ENCODE data around the gene TMEM256.
"Not testable (repeated sequence)": the region's sequence is repeated elsewhere in the genome, so short reads cannot be mapped to it uniquely, and the experiment has no call there.

The TMEM256 gene

GRCh38 chr17:7380855-7381683 is 22.8 kb downstream of the TMEM256 start, which contains the start of gene TNK1:
Gene TNK1, plus strand, starts transcription at chr17:7381089. Its CDS starts 1,838 bp downstream, at chr17:7382927.
- DNase-seq: no peak

- DNase-seq: no peak
Observed at GRCh38 chr17:7380321-7380720, 23.6 kb downstream of the TMEM256 start.

DNA sequence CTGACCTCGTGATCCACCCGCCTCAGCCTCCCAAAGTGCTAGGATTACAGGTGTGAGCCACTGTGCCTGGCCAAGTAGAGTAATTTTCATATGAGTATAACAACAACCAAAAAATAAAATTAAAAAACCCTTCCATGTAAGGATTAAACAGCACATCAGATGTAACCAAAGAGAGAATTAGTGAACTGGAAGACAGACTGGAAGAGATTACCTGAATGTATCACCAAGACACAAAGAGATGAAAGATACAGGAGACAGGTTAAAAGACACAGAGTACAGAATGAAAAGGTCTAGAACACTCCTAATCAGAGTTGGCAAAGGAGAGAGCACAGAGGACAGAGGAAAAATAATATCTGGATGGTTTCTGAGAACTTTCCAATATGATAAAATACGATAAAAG is 24.8 kb downstream of the TMEM256 start:
- no peak for DNase-seq

DNA sequence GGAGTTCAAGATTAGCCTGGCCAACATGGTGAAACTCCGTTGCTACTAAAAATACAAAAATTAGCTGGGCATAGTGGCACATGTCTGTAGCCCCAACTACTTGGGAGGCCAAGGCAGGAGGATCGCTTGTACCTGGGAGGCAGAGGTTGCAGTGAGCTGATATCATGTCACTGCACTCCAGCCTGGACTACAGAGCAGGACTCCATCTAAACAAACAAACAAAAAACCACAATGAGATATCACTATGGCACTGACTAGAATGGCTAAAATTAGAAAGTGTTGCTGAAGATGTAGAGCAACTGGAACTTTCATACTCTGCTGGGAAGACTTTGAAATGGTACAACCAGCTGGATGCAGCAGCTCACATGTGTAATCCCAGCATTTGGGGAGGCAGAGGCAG is 29.5 kb downstream of the TMEM256 start:
- DNase-seq: no peak

DNA sequence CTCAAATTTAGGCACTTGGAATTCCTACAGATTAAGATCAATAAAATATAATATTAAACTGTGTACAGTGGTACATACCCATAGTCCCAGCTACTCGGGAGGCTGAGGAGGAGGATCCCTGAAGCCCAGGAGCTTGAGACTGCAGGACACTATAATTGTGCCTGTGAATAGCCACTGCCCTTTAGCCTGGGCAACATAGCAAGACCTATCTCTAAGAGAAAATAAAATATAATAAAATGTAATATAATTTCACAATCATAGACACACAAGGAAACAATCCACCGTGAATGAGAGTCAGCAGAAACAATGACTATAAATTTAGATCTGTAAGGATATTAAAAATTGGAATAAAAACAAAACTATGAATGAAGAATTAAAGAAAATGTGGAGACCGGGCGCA is 33.0 kb downstream of the TMEM256 start:
- no peak for DNase-seq

- no peak for DNase-seq
Observed at GRCh38 chr17:7369825-7370224, 34.1 kb downstream of the TMEM256 start.

DNA sequence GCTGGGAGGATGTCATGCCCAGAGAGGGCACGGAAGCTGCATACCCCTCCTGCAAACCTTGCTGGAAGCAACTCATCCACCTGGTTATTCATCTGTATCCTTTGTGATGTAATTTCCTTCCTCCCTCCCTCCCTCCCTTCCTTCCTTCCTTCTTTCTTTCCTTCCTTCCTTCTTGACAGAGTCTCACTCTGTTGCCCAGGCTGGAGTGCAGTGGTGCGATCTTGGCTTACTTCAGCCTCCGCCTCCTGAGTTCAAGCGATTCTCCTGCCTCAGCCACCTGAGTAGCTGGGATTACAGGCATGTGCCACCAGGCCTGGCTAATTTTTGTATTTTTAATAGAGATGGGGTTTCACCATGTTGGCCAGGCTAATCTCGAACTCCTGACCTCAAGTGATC is 35.3 kb downstream of the TMEM256 start:
- DNase-seq: not testable (repeated sequence)

DNA sequence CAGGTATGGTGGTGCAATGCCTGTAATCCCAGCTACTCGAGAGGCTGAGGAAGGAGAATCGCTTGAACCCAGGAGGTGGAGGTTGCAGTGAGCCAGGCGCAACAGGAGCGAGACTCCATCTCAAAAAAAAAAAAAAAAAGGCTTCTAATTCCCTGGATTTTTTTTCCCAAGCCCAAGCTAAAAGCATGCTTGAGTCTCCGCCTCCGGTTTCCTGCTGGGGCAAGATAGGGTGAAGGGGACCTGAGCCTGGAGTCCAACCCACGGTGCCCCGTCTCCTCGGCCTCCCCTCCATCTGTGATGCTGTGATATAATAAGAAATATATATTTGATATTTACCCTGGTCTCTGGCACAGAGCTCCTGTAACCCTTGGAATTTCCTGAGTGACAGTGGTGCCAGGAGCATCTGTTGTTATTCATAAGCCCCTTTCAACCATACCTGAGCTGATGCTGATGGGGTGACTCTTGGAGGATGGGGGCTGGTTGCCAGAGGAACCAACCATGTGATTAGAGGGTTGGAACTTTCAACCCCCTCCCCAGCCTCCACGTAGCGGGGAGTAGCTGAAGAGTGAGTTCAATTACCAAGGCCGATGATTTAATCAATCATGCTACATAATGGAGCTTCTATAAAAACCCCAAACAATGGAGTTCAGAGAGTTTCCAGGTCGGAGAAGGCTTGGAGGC is 35.8 kb downstream of the TMEM256 start:
- DNase-seq: no peak

DNA sequence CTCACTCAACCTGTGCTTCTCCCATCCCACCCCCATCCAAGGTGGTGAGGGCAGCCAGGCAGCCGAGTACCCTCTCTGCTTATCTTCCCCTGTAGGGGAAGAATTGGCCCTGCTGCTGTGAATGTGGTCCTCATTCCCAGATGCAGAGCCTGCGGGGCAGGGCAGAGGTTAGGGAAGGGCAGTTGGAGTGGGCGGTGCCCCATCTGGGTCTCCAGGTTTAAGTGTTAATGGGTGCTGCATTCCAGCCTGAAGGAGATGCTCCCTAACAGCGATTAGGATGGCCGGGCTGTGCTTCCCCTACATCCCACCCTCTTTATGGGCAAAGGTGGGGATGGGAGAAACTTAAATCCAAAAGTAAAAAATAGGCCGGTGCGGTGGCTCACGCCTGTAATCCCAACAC is 36.8 kb downstream of the TMEM256 start:
- no peak for DNase-seq

DNA sequence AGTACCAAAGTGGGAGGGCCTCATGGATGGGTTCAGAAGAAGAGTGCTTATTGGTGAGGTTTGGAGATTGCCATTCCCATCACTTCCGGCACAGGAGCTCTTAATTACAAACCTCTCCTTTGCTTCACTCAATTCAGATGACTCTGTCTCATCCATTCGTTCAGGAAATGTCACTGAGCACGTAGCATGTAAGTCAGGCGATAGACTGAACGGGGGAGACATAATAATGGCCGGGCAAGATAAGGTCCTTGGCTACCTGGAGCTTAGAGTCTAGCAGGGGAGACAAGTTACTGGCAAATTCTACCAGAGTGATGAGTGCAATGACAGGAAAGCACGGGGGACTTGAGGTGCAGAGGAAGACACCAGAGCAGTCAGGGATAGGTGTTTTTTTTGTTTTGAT is 37.9 kb downstream of the TMEM256 start:
- DNase-seq: not testable (repeated sequence)

DNA sequence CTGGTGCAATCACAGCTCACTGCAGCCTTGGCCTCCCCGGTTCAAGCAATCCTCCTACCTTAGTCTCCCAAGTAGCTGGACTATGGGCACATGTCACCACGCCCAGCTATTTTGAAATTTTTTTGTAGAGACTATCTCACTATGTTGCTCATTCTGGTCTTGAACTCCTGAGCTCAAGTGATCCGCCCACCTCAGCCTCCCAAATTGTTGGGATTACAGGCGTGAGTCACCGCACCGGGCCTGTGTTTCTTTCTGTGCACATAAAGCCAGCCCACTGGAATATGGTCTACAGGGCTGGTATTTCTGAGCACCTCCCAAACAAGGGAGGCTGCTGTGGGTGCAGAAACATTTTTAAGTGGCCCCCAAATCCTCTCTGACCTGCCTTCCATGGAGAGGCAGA is 40.6 kb downstream of the TMEM256 start:
- no peak for DNase-seq

DNA sequence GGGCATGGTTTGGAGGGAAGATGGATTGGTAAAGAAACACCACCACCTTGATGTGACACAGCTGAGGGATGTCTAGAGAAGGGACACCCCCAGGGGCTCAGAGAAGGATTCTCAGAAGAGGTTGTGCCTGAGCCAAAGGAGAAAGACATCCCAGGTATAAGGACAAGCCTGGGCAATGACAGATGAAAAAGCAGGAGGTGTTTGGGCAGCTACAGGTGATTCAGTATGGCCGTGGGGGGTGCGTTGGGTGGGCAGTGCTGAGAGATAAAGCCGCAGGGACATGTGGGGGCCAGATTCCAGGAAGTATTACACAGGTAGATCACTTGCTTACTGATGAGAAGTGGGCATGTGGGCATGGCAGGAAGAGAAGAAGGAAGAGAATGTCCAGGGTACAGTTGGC is 42.0 kb downstream of the TMEM256 start:
- no peak for DNase-seq

GRCh38 chr17:7357381-7357780 is 46.5 kb downstream of the TMEM256 start:
- DNase-seq: no peak

GRCh38 chr17:7356756-7357155 is 47.1 kb downstream of the TMEM256 start:
- DNase-seq: no peak

GRCh38 chr17:7356072-7356549 is 47.8 kb downstream of the TMEM256 start:
- peak; percentile 80 for DNase-seq

GRCh38 chr17:7355573-7355972 is 48.3 kb downstream of the TMEM256 start:
- no peak for DNase-seq

- peak; percentile 80 for DNase-seq
Observed at GRCh38 chr17:7355053-7355452, 48.8 kb downstream of the TMEM256 start, which contains the start of gene TMEM95. Gene TMEM95, plus strand, starts transcription at chr17:7355156. Its CDS starts 49 bp downstream, at chr17:7355205.

DNA sequence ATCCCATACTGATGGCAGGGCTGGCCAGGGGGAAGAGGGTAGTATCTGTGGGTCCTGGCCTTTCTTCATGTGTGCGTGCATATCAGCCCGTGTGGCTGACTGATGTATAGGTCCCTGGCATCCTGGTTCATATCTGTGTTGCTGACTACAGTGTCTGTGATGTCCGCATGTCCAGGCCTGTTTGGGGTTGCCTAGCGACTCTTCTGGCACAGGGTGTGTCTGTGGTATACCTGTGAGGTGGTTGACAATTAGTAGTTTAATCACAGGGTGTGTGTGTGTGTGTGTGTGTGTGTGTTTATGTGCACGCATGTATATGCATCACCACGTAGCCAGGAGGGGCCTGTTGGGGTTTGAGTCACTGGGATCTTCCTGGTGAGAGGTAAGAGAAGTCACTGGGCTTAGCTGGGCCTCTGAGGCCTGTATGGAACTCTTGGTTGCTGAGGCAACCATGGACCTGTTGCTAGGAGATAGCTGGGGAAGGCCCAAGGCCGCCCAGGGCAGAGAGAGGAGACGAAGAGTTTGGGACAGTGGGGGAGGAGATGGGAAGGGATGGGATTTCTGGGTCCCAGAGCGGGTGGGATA is 49.5 kb downstream of the TMEM256 start:
- peak; percentile 28 for DNase-seq

Data from hematopoietic multipotent progenitor cell treated with erythropoietin and hydrocortisone succinate and interleukin-3 and kit ligand, for 8 days (in vitro differentiated cells).